Measurements from ENCODE around the gene GCSAM.

GCSAM gene

GRCh38 chr3:112090887-112091586 is 42.0 kb downstream of the GCSAM start:
- Histone ChIP-seq H4K20me1 (ENCODE audit: insufficient read depth, low read length) (no peaks in the 10 kb centered on the region), H3K9ac (ENCODE audit: low read length) (peak overlapping the region; percentile 49), H2AFZ (ENCODE audit: low read length) (no peak overlapping the region), H3K4me2 (ENCODE audit: low read length) (peak overlapping the region; percentile 48), H3K4me3 (ENCODE audit: low read depth, low read length, poor library complexity, severe bottlenecking) (no peak overlapping the region), H3K9me2 (ENCODE audit: low read depth, low read length) (no peaks in the 10 kb centered on the region), H3K4me1 (ENCODE audit: insufficient read depth, low read length, severe bottlenecking) (peaks cover 54% of the 10 kb centered on the region), H3F3A (ENCODE audit: insufficient read depth, low read length) (peaks cover 5% of the 10 kb centered on the region; the same call in 1 of the 2 replicates), H3K9me3 (ENCODE audit: low read length) (no peaks in the 10 kb centered on the region), H3K27me3 (ENCODE audit: insufficient read depth, low read length) (no peaks in the 10 kb centered on the region), H3K79me2 (ENCODE audit: insufficient read depth, low read length) (no peaks in the 10 kb centered on the region), H3K36me3 (ENCODE audit: insufficient read depth, low read length) (no peaks in the 10 kb centered on the region), H3K27ac (ENCODE audit: low read depth, low read length, poor library complexity, severe bottlenecking) (peak overlapping the region; percentile 78)
- no peak for TF ChIP-seq EZH2 (IDR thresholded peaks at IDR 0.05; ENCODE audit: borderline replicate concordance, low read length)
- no peak for TF ChIP-seq CTCF (IDR thresholded peaks at IDR 0.05; ENCODE audit: low read length)

- no peak overlapping the region for H3K4me3 ChIP-seq (ENCODE audit: low read depth, low read length, poor library complexity, severe bottlenecking)
- peak overlapping the region; percentile 48 for H3K4me2 ChIP-seq (ENCODE audit: low read length)
These were observed 42.8 kb downstream of the GCSAM start for GRCh38 chr3:112089956-112090886.

GRCh38 chr3:112088944-112089343 is 44.1 kb downstream of the GCSAM start:
- peaks cover 66% of the 10 kb centered on the region for H3K4me1 ChIP-seq (ENCODE audit: insufficient read depth, low read length, severe bottlenecking)
- no peaks in the 10 kb centered on the region for H3K27me3 ChIP-seq (ENCODE audit: insufficient read depth, low read length)
- TF ChIP-seq EZH2 (IDR thresholded peaks at IDR 0.05; ENCODE audit: borderline replicate concordance, low read length) (no peak), CTCF (IDR thresholded peaks at IDR 0.05; ENCODE audit: low read length) (no peak)
- no peak overlapping the region for H3K9ac ChIP-seq (ENCODE audit: low read length)
- H3K4me3 ChIP-seq (ENCODE audit: low read depth, low read length, poor library complexity, severe bottlenecking), result no peak overlapping the region
- no peaks in the 10 kb centered on the region for H3K9me3 ChIP-seq (ENCODE audit: low read length)
- H3F3A ChIP-seq (ENCODE audit: insufficient read depth, low read length), result peaks cover 5% of the 10 kb centered on the region; the same call in 1 of the 2 replicates
- H4K20me1 ChIP-seq (ENCODE audit: insufficient read depth, low read length), result no peaks in the 10 kb centered on the region
- H3K9me2 ChIP-seq (ENCODE audit: low read depth, low read length), result no peaks in the 10 kb centered on the region
- H3K4me2 ChIP-seq (ENCODE audit: low read length), result no peak overlapping the region
- H3K27ac ChIP-seq (ENCODE audit: low read depth, low read length, poor library complexity, severe bottlenecking), result no peak overlapping the region
- H3K79me2 ChIP-seq (ENCODE audit: insufficient read depth, low read length), result no peaks in the 10 kb centered on the region
- no peaks in the 10 kb centered on the region for H3K36me3 ChIP-seq (ENCODE audit: insufficient read depth, low read length)
- H2AFZ ChIP-seq (ENCODE audit: low read length), result no peak overlapping the region

More at GRCh38 chr3:112089956-112090886, 42.8 kb downstream of the GCSAM start:
- no peaks in the 10 kb centered on the region for H3K79me2 ChIP-seq (ENCODE audit: insufficient read depth, low read length)
- no peaks in the 10 kb centered on the region for H3K36me3 ChIP-seq (ENCODE audit: insufficient read depth, low read length)
- H3K27me3 ChIP-seq (ENCODE audit: insufficient read depth, low read length), result no peaks in the 10 kb centered on the region
- TF ChIP-seq EZH2 (IDR thresholded peaks at IDR 0.05; ENCODE audit: borderline replicate concordance, low read length) (no peak), CTCF (IDR thresholded peaks at IDR 0.05; ENCODE audit: low read length) (no peak)
- peak overlapping the region; percentile 78 for H3K27ac ChIP-seq (ENCODE audit: low read depth, low read length, poor library complexity, severe bottlenecking)
- H3F3A ChIP-seq (ENCODE audit: insufficient read depth, low read length), result peaks cover 5% of the 10 kb centered on the region; the same call in 1 of the 2 replicates
- no peak overlapping the region for H2AFZ ChIP-seq (ENCODE audit: low read length)
- no peaks in the 10 kb centered on the region for H3K9me3 ChIP-seq (ENCODE audit: low read length)
- peaks cover 62% of the 10 kb centered on the region for H3K4me1 ChIP-seq (ENCODE audit: insufficient read depth, low read length, severe bottlenecking)
- no peaks in the 10 kb centered on the region for H3K9me2 ChIP-seq (ENCODE audit: low read depth, low read length)
- H3K9ac ChIP-seq (ENCODE audit: low read length), result peak overlapping the region; percentile 49
- H4K20me1 ChIP-seq (ENCODE audit: insufficient read depth, low read length), result no peaks in the 10 kb centered on the region

Measured in OCI-LY1 (cell line).